HG02798 (cell line): Measurements from ENCODE around the gene THSD4.

Experiments used
- ATAC-seq: cut with Tn5 transposase; IDR thresholded peaks from one replicate; pipeline ENCODE4 v1.9.1; 2021; ENCODE audit warnings: mild to moderate bottlenecking; ENCODE audit not compliant: unreplicated experiment, poor library complexity

THSD4 gene

DNA sequence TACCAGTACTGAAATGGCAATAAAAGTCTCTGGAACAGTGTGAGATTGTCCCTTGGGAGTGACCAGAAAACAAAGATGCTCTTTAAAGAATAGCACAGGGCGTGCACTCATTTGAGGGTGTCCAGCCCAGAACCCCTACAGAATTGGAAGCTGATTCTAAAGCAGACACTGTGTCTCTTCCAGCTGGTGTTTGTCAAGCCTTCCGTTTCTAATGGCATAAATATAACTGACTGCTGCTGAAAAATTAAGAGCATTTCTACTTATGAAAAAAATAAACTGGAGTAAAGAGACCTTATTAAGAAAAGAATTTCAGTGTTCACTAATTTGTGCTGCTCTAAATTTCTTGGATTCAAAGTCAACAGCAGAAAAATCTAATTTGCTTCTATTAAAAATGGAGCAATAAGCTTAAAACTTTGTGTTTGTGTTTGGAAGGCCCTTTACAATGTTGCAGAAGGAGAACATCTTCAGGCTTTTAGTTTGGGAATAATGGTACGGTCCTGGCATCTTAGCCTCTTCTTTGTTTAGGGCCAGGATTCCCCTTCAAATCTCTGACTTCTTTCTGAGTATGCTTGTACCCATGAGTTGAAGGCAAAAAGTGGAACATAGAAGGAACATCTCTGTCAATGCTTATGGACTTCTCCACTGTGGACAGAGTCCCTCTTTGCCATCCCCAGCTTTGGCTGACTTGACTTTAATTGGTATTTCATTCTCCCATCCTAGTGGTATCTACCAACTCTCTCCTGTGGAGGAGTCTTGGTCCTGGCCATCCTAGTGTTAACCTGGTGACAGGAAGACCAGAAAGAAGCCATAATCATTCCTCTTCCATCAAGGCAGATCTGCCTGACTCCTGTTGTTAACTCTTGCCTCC lies 65.9 kb downstream of the THSD4 start:
- no peak for ATAC-seq

DNA sequence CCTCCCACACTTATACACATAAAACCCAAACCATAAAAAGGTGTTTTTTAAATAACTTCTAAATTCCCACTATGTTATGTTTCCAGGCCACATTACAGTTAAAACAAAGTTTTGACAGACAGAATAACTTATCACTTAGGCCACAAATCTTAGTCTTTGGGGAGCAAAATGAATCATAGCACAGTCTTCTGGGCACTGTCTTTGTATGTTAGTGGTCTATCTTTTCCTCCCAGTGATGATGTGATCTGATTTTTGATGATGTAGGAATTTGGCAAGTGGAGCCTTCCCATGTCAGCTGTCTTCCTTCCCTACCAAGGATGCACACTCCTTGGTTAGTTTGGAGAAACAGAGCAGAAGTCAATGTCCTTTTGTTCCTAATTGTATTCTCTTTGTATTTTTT lies 67.3 kb downstream of the THSD4 start:
- no peak for ATAC-seq

- ATAC-seq, result no peak
These were observed 67.8 kb downstream of the THSD4 start for GRCh38 chr15:71183063-71183462.

- ATAC-seq, result no peak
These were observed 70.4 kb downstream of the THSD4 start for GRCh38 chr15:71185706-71186105.

DNA sequence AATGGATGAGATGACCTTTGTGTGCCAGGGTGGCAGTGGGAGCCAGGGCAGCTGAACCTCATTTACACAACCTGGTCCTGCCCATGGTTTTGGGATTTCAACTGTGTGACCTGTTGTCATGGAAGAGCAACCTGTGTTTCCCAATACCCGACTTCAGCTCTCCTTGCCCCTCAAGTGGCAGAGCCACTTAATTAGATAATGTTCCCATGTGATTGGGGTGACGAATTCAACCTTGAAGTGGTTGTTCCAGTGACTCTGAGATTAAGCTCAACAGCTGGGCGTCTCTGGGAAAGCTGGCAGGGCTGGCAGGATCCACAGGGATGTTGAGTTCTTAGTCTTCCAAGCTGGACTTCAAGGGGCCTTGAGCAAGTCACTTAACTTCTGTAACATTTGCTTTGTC lies 71.0 kb downstream of the THSD4 start:
- ATAC-seq, result no peak

DNA sequence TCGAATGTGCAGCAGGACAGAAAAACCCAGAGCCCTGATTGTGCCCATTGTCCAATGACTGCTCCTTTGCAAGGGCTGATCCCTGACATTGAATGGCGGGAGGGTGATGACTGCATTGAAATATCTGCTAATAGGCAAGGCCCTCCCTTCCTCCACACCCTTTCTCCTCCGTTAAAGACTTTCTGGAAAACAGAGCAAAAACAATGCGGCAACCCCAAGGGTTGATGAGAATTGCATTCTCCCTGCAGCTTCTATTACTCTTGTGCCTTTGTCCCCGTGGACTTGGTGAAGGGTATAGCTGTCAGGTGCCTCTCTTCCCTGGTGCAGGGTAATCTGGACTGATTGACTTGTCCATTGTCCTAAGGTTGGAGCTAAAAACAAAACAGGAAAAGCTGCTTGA lies 71.8 kb downstream of the THSD4 start:
- ATAC-seq, result no peak

DNA sequence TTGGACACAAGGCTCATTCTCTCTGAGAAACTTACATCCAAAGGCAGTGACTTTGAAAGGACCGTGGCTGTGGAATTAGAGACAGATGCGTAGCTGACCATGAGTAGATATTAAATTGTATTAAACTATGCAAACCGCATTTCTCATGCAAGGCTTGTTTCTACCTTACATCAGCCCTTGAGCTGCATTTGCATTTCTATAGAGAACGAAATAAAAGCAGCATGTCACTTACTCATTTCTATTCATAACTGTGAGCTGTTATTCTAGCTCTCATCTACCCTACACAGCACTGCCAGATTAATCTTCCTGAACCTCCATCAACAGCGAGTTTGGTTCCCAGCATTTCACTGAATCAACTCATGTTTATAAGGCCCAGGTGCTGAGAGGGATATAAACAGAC lies 72.3 kb downstream of the THSD4 start:
- ATAC-seq, result no peak

DNA sequence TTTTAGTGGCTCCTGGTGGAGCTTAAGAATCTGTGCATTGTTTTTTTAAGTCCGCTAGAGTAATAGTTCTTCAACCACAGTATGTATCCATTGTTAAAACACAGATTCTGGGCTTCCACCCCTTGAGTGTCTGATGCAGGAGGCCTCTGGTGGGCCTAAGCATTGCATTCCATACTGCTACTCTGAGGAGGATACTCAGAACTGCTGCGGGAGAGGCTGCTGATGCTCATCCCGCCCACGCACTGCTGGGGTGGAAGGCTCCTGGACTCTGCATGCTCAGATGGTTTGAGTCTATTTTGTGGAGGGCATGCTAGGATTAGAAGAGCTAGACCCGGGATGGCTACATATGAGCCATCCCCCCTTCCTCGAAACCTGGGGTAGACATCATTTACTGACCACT lies 74.4 kb downstream of the THSD4 start:
- no peak for ATAC-seq

- ATAC-seq, result no peak
These were observed 76.0 kb downstream of the THSD4 start for GRCh38 chr15:71191296-71191695.

DNA sequence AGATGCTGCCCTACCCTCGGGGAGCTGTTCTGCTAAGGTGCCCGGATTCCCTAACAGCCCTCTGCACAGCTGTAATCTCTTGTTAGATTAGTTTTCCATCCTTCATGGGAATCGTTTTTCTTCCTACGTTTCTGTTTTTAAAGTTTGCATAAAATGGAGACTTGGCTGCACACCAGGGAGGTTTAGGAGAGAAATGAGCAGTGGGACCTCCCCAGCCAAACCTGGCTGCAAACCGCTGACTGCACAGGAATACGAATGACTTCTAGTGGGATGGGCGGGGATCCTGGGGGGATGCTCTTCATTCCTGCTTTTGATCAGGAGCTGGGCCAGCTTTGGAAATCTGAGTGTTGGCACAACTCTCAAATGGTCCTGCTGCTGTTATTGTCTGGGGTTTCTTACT lies 77.5 kb downstream of the THSD4 start:
- ATAC-seq, result no peak

DNA sequence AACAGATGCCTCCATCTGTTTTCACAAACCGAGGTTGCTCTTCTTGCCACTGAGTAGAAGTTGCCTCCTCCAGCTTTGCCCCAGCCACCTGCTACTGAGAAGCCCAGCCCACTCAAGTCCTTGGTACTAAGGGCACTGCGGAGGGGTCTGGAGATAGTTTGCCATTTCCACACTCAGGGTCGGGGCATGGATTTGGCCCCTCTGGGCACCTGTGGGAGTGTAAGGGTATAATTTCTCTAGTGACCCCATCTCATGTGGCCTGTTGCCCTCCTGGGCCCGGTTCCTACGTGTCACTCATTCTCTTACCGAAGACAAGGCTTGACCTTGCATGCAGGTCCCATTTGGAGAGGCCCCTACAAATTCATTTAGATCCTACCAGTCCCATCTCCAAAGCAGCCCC lies 79.0 kb downstream of the THSD4 start:
- no peak for ATAC-seq

DNA sequence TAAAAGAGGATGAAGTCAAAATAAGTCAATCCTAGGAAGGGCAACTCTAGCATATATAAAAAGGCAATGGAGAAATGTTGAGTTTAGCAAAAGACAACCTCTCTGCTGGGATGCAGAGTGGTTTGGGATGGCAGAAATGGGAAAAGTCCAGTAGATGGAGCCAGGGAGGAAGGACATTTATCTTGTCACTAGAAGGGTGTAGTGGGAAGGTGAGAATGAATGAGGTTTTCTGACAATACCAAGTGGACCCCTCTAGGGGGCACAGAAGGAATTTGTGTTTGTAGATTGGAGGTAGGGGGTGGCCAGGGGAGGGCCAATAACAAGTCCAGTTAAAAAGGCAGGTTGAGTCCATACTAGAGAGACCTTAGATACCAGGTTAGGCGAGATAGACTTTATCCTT lies 80.0 kb downstream of the THSD4 start:
- no peak for ATAC-seq

GRCh38 chr15:71197620-71198019 lies 82.3 kb downstream of the THSD4 start:
- ATAC-seq, result no peak

- ATAC-seq, result no peak
These were observed 83.6 kb downstream of the THSD4 start for GRCh38 chr15:71198846-71199245.

DNA sequence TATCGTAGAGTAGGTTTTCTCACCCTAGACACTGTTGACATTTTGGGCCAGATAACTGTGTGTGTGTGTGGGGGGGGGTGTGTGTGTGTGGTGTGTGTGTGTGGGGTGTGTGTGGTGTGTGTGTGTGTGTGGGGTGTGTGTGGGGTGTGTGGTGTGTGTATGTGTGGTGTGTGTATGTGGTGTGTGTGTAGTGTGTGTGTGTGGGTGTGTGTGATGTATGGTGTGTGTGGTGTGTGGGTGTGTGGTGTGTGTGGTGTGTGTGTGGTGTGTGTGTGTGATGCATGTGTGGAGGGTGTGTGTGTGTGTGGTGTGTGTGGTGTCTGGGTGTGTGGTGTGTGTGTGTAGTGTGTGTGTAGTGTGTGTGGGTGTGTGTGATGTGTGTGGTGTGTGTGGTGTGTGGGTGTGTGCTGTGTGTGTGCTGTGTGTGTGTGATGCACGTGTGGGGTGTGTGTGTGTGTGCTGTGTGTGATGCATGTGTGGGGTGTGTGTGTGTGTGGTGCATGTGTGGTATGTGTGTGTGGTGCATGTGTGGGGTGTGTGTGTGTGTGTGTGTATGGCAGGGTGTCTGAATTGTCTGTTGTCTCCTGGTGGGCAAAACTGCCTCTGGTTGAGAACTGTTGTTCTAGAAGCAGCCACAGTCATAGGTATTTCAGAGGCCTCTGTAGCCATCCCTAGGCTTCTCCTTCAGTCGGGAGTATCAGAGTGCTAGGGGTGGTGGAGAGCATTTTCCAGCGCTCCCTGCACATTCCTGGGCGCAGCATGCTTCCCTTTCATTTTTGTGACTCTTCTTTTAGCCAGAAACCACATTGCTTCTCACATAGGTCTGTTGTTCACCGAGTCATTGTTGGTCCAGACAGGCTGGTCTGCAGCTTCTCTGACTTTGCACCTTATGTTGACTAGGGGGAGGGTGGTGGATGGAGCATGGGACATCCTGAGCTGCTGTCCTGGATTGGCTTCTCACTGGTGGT lies 84.4 kb downstream of the THSD4 start:
- ATAC-seq, result no peak

- ATAC-seq, result no peak
These were observed 86.2 kb downstream of the THSD4 start for GRCh38 chr15:71201477-71201876.

- ATAC-seq, result no peak
These were observed 87.4 kb downstream of the THSD4 start for GRCh38 chr15:71202712-71203111.

- no peak for ATAC-seq
These were observed 88.6 kb downstream of the THSD4 start for GRCh38 chr15:71203586-71204474.

DNA sequence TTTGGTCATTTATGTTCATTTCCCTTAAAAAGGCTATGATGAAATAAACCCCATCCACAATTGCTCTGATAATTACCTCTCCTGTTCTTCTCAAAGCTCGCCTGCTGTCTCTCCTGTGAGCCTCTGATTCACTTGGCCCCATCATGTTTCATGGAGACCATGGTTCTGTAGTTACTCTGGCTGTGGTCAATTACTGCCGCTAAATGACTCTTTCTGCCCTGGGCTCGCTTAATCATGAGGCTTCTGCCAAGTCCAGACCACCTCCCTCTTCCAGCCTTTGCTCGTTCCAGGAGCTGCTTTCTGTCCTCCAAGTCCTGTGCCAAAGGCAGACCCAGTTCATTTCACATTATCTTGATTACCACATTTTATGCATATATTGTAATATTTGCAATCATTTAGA lies 91.9 kb downstream of the THSD4 start:
- no peak for ATAC-seq

DNA sequence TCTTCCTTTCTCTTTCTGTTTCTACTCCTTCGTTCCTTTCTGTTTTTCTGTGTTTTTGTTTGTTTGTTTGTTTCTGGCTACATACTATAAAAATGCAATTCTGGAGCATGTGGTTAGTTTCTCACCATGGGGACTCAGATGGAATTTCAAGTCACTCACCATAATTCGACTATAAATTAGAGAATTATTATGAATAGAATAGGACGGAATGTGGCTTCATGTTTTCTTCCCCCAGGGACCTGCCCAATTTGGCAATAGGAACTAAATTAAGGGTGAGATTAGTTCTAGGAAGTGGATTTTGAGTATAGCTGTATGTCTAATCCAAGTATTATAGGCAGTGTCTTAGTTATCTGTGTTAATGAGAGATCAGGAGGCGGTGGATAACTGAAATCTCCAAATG lies 96.9 kb downstream of the THSD4 start:
- ATAC-seq, result no peak
